Loucy (cell line): ENCODE results near the gene RRP1B.

Experiments used
- H2AFZ ChIP-seq: fragments of 200-600 bp; sonication (generic); 2 replicates; pipeline ENCODE4 v1.6.0; 2016; ENCODE audit warnings: antibody characterized with exemption, mild to moderate bottlenecking, low read length, moderate library complexity
- H3F3A ChIP-seq: fragments of 200-600 bp; 2 replicates; pipeline ENCODE4 v1.6.0; 2016; ENCODE audit warnings: antibody characterized with exemption, low read depth, mild to moderate bottlenecking
- H3K27me3 ChIP-seq: fragments of 200-600 bp; sonication (generic); 2 replicates; pipeline ENCODE4 v1.6.1; 2014; ENCODE audit warnings: low read length, mild to moderate bottlenecking; ENCODE audit not compliant: insufficient read depth, poor library complexity, severe bottlenecking
- H3K36me3 ChIP-seq: fragments of 200-600 bp; sonication (generic); 2 replicates; pipeline ENCODE4 v1.6.1; 2016; ENCODE audit warnings: low read length; ENCODE audit not compliant: insufficient read depth
- H3K4me1 ChIP-seq: fragments of 200-600 bp; sonication (generic); 2 replicates; pipeline ENCODE4 v1.5.1; 2014; ENCODE audit warnings: low read length, mild to moderate bottlenecking; ENCODE audit not compliant: insufficient read depth, poor library complexity, severe bottlenecking
- H3K4me2 ChIP-seq: fragments of 200-600 bp; sonication (generic); 2 replicates; pipeline ENCODE4 v1.6.0; 2014; ENCODE audit warnings: antibody characterized with exemption, low read length, low read depth, mild to moderate bottlenecking; ENCODE audit not compliant: poor library complexity, severe bottlenecking
- H3K4me3 ChIP-seq: fragments of 200-600 bp; sonication (generic); 2 replicates; pipeline ENCODE4 v1.5.1; 2014; ENCODE audit warnings: low read length, mild to moderate bottlenecking, mixed read lengths; ENCODE audit not compliant: poor library complexity, severe bottlenecking
- H3K79me2 ChIP-seq: fragments of 200-600 bp; sonication (generic); 2 replicates; pipeline ENCODE4 v1.6.1; 2014; ENCODE audit warnings: low read length; ENCODE audit not compliant: insufficient read depth
- H3K9ac ChIP-seq: fragments of 200-600 bp; sonication (generic); 2 replicates; pipeline ENCODE4 v1.6.0; 2014; ENCODE audit warnings: mild to moderate bottlenecking, low read depth, low read length, moderate library complexity; ENCODE audit not compliant: poor library complexity, severe bottlenecking
- H3K9me2 ChIP-seq: fragments of 200-600 bp; sonication (generic); replicated peaks from 2 replicates; pipeline ENCODE4 v1.6.1; 2016; ENCODE audit warnings: low read depth, low read length, mixed read lengths
- H3K9me3 ChIP-seq: fragments of 200-600 bp; sonication (generic); 2 replicates; pipeline ENCODE4 v1.6.1; 2014; ENCODE audit warnings: mild to moderate bottlenecking, antibody characterized with exemption, low read length, low read depth; ENCODE audit not compliant: insufficient read depth
- H4K20me1 ChIP-seq: fragments of 200-600 bp; sonication (generic); 2 replicates; pipeline ENCODE4 v1.6.0; 2014; ENCODE audit warnings: antibody characterized with exemption, low read length, mild to moderate bottlenecking; ENCODE audit not compliant: insufficient read depth, poor library complexity, severe bottlenecking
- EZH2phosphoT487 ChIP-seq: fragments of 200-600 bp; IDR thresholded peaks from 2 replicates; pipeline ENCODE4 v1.6.1; 2018; ENCODE audit warnings: antibody characterized with exemption, mild to moderate bottlenecking, moderate library complexity, borderline replicate concordance
- TF ChIP-seq, protein P1 (sequence below): fragments of 200-600 bp; sonication (generic); conservative IDR thresholded peaks from 2 replicates; pipeline ENCODE4 v1.5.1; 2014; ENCODE audit warnings: mild to moderate bottlenecking, antibody characterized with exemption, low read length

RRP1B gene

GRCh38 chr21:43728467-43729390 lies 69.4 kb downstream of the RRP1B start:
- Histone ChIP-seq H3K9me3 (no peaks in the 10 kb centered on the region), H3K4me2 (peak overlapping the region; percentile 78), H3K4me3 (peak overlapping the region; percentile 57), H2AFZ (0 out of 2 replicates have a peak overlapping the region, but pooled peaks have one; percentile 11), H3K27me3 (no peaks in the 10 kb centered on the region), H4K20me1 (peaks cover 15% of the 10 kb centered on the region), H3K4me1 (peaks cover 24% of the 10 kb centered on the region), H3K9me2 (no peaks in the 10 kb centered on the region), H3K36me3 (no peaks in the 10 kb centered on the region; the same call in 1 of the 2 replicates), H3F3A (peaks cover 5% of the 10 kb centered on the region; the same call in 1 of the 2 replicates), H3K79me2 (peaks cover 60% of the 10 kb centered on the region), H3K9ac (peak overlapping the region; percentile 60)
- TF ChIP-seq EZH2phosphoT487, result no peak
- TF ChIP-seq, protein P1, sequence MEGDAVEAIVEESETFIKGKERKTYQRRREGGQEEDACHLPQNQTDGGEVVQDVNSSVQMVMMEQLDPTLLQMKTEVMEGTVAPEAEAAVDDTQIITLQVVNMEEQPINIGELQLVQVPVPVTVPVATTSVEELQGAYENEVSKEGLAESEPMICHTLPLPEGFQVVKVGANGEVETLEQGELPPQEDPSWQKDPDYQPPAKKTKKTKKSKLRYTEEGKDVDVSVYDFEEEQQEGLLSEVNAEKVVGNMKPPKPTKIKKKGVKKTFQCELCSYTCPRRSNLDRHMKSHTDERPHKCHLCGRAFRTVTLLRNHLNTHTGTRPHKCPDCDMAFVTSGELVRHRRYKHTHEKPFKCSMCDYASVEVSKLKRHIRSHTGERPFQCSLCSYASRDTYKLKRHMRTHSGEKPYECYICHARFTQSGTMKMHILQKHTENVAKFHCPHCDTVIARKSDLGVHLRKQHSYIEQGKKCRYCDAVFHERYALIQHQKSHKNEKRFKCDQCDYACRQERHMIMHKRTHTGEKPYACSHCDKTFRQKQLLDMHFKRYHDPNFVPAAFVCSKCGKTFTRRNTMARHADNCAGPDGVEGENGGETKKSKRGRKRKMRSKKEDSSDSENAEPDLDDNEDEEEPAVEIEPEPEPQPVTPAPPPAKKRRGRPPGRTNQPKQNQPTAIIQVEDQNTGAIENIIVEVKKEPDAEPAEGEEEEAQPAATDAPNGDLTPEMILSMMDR, result no peak

- Histone ChIP-seq H3K9ac (no peak overlapping the region), H3K9me3 (no peaks in the 10 kb centered on the region), H3K4me2 (no peak overlapping the region), H3F3A (no peaks in the 10 kb centered on the region), H3K36me3 (peaks cover 10% of the 10 kb centered on the region; the same call in 1 of the 2 replicates), H3K4me3 (no peak overlapping the region), H4K20me1 (peaks cover 15% of the 10 kb centered on the region), H3K27me3 (no peaks in the 10 kb centered on the region), H3K79me2 (peaks cover 51% of the 10 kb centered on the region), H3K9me2 (no peaks in the 10 kb centered on the region), H3K4me1 (peaks cover 19% of the 10 kb centered on the region), H2AFZ (no peak overlapping the region)
- no peak for TF ChIP-seq EZH2phosphoT487
- TF ChIP-seq, protein P1, result no peak
Measured at GRCh38 chr21:43731476-43731875, 72.1 kb downstream of the RRP1B start.

- H4K20me1 ChIP-seq, result peaks cover 15% of the 10 kb centered on the region
- no peak overlapping the region for H2AFZ ChIP-seq
- no peaks in the 10 kb centered on the region for H3K9me3 ChIP-seq
- no peak overlapping the region for H3K9ac ChIP-seq
- no peak for TF ChIP-seq EZH2phosphoT487
- TF ChIP-seq, protein P1, result no peak
- H3K36me3 ChIP-seq, result peaks cover 13% of the 10 kb centered on the region; the same call in 1 of the 2 replicates
- no peaks in the 10 kb centered on the region for H3K9me2 ChIP-seq
- no peaks in the 10 kb centered on the region for H3K27me3 ChIP-seq
- no peak overlapping the region for H3K4me3 ChIP-seq
- H3K79me2 ChIP-seq, result peaks cover 45% of the 10 kb centered on the region
- no peak overlapping the region for H3K4me2 ChIP-seq
- H3F3A ChIP-seq, result no peaks in the 10 kb centered on the region
- peaks cover 19% of the 10 kb centered on the region for H3K4me1 ChIP-seq
Measured at GRCh38 chr21:43731891-43732711, 72.7 kb downstream of the RRP1B start.
